Upper lobe of right lung (tissue), 1 donor: ENCODE data around the gene SHH. TPM values are rescaled to one million over a fixed set of nuclear protein-coding genes. Genes with fewer than 3 reads are reported as not detected.

ENCODE experiments used
- ATAC-seq: fragments of 200-7000 bp; cut with Tn5 transposase; one replicate; pipeline ENCODE4 v1.9.1; 2020; ENCODE audit warnings: mild to moderate bottlenecking, moderate library complexity
- DNase-seq: peaks from one replicate; pipeline ENCODE4 v3.0.0-alpha.2; 2020
- H3K27ac ChIP-seq: fragments of 200-600 bp; one replicate; pipeline ENCODE4 v1.8.0; 2022
- H3K27me3 ChIP-seq: fragments of 200-600 bp; one replicate; pipeline ENCODE4 v1.8.0; 2022; ENCODE audit warnings: mild to moderate bottlenecking
- H3K36me3 ChIP-seq: fragments of 200-600 bp; one replicate; pipeline ENCODE4 v1.8.0; 2022
- H3K4me1 ChIP-seq: fragments of 200-600 bp; one replicate; pipeline ENCODE4 v1.8.0; 2022
- H3K4me3 ChIP-seq: fragments of 200-600 bp; one replicate; pipeline ENCODE4 v1.8.0; 2022; ENCODE audit warnings: mild to moderate bottlenecking
- H3K9me3 ChIP-seq: fragments of 200-600 bp; one replicate; pipeline ENCODE4 v1.8.0; 2022
- intact Hi-C: fragments of 100-400 bp; cut with DNase I; formaldehyde crosslinking; loops from one replicate; pipeline ENCODE4 v1.11.0; 2022
- total RNA-seq: library from RNA; stranded (reverse); fragmentation: NEBNext Ultra II Directional; extraction: Animal tissue kit (Norgen Biotek cat#: 25700); gene quantifications from one replicate; pipeline ENCODE4 v1.2.1, GENCODE V29; 2021
- TF ChIP-seq, protein P1 (sequence below): fragments of 200-600 bp; IDR thresholded peaks from one replicate; pipeline ENCODE4 v1.8.0; 2022; ENCODE audit warnings: antibody characterized with exemption
- donor health status: DM: no; HTN: yes; CAD: no; lungs with severe emphysema.

SHH gene
- total RNA-seq, 1 donor from 2014 or later, result 10.1 TPM

DNA sequence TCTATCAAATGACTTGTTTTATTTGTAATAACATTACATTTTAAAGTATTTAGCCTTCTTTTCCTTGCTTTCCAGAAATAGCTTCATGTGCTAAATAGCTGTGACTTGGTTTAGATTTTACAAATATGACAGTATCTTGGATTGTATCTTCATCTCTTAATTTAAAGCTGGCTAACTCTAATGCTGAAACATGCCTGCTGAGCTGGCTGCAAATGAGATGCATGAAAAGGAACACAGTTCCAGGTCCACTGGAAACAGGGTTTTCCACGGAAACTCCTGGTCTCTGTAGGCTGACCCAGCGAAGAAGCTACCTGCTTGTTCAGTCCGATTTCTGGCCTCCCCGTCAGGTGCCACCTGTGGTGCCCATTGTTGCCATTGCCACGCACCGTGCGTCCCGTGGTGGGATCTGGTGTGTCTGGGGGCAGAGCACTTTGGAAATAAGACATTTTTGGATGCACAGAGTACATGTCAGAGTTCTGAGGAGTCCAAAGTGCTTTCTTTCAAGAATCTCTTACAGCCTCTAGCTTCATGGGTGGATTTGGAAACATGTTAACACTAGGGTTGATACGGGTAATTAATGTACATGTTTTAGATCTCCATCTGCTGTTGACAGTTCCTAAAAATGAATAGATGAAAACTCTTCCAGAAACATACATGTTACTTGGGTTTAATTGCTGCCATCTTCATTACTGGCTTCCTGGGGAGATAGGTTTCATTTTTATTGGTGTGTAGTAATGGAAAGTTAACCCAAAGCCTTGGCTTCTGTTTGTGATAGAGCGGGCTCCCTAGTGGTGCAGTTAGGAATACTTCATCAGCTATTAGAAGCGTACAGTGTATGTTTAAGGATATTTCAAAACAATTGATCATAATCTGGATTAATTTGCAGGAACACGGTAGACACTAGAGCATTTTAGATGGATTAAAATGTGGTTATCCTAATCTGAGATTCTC lies 45.0 kb downstream of the SHH start:
- no peak overlapping the region for H3K4me3 ChIP-seq
- H3K9me3 ChIP-seq, result no peaks in the 10 kb centered on the region
- intact Hi-C loops, result loop anchor here (5.0 kb wide), 1 partner anchor 165 kb away; no protein-coding TSS in a partner anchor
- TF ChIP-seq, protein P1, sequence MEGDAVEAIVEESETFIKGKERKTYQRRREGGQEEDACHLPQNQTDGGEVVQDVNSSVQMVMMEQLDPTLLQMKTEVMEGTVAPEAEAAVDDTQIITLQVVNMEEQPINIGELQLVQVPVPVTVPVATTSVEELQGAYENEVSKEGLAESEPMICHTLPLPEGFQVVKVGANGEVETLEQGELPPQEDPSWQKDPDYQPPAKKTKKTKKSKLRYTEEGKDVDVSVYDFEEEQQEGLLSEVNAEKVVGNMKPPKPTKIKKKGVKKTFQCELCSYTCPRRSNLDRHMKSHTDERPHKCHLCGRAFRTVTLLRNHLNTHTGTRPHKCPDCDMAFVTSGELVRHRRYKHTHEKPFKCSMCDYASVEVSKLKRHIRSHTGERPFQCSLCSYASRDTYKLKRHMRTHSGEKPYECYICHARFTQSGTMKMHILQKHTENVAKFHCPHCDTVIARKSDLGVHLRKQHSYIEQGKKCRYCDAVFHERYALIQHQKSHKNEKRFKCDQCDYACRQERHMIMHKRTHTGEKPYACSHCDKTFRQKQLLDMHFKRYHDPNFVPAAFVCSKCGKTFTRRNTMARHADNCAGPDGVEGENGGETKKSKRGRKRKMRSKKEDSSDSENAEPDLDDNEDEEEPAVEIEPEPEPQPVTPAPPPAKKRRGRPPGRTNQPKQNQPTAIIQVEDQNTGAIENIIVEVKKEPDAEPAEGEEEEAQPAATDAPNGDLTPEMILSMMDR, result no peak
- peaks cover 81% of the 10 kb centered on the region for H3K36me3 ChIP-seq
- H3K27me3 ChIP-seq, result no peaks in the 10 kb centered on the region
- no peak overlapping the region for H3K27ac ChIP-seq
- DNase-seq (no peak), ATAC-seq (no peak)
- H3K4me1 ChIP-seq, result peaks cover 26% of the 10 kb centered on the region

GRCh38 chr7:155766386-155766785 lies 45.9 kb downstream of the SHH start:
- H3K4me1 ChIP-seq, result peaks cover 26% of the 10 kb centered on the region
- DNase-seq, result no peak
- TF ChIP-seq, protein P1, result no peak
- H3K9me3 ChIP-seq, result no peaks in the 10 kb centered on the region
- ATAC-seq, result no peak
- no peak overlapping the region for H3K4me3 ChIP-seq
- H3K27me3 ChIP-seq, result no peaks in the 10 kb centered on the region
- no peak overlapping the region for H3K27ac ChIP-seq
- H3K36me3 ChIP-seq, result peaks cover 74% of the 10 kb centered on the region
- intact Hi-C loops, result loop anchor here (5.0 kb wide), 1 partner anchor 164 kb away; no protein-coding TSS in a partner anchor

GRCh38 chr7:155765458-155765857 lies 46.8 kb downstream of the SHH start:
- no peak for ATAC-seq
- DNase-seq, result no peak
- H3K36me3 ChIP-seq, result peaks cover 66% of the 10 kb centered on the region
- peaks cover 26% of the 10 kb centered on the region for H3K4me1 ChIP-seq
- no peaks in the 10 kb centered on the region for H3K27me3 ChIP-seq
- H3K4me3 ChIP-seq, result no peak overlapping the region
- intact Hi-C loops, result loop anchor here (5.0 kb wide), 1 partner anchor 163 kb away; no protein-coding TSS in a partner anchor
- H3K27ac ChIP-seq, result no peak overlapping the region
- TF ChIP-seq, protein P1, result no peak
- no peaks in the 10 kb centered on the region for H3K9me3 ChIP-seq

DNA sequence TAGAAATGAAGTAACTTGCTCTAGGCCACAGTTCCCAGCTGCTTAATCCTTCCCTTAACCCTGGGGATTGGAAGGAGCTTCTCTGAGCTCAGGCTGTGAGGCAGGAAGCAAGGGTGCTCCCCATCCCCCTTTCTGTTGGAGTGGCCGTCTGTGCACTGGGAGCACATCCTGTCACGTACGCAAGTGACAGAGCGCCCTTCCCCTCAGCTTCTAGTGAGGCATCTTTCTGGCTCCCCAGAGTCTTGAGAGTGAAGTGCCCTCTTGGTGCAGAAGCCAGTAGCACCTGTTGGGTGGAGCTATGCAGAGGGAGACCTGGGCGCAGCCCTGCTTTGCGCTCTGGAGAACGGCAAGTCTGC lies 47.8 kb downstream of the SHH start:
- no peak for DNase-seq
- TF ChIP-seq, protein P1, result no peak
- H3K27me3 ChIP-seq, result no peaks in the 10 kb centered on the region
- peaks cover 64% of the 10 kb centered on the region for H3K36me3 ChIP-seq
- intact Hi-C loops, result no loop called here
- H3K27ac ChIP-seq, result no peak overlapping the region
- peaks cover 26% of the 10 kb centered on the region for H3K4me1 ChIP-seq
- no peak overlapping the region for H3K4me3 ChIP-seq
- ATAC-seq, result peak; percentile 22
- no peaks in the 10 kb centered on the region for H3K9me3 ChIP-seq

GRCh38 chr7:155763691-155764437 lies 48.4 kb downstream of the SHH start:
- no peaks in the 10 kb centered on the region for H3K27me3 ChIP-seq
- peak; percentile 34 for ATAC-seq
- intact Hi-C loops, result no loop called here
- TF ChIP-seq, protein P1, result no peak
- H3K4me1 ChIP-seq, result peaks cover 26% of the 10 kb centered on the region
- peak overlapping the region; percentile 48 for H3K27ac ChIP-seq
- H3K9me3 ChIP-seq, result no peaks in the 10 kb centered on the region
- H3K36me3 ChIP-seq, result peaks cover 59% of the 10 kb centered on the region
- no peak overlapping the region for H3K4me3 ChIP-seq
- DNase-seq, result no peak
